Liver (tissue), 9 donors: ENCODE data around the gene CCDC50. TPM values are rescaled to one million over a fixed set of nuclear protein-coding genes. Genes with fewer than 3 reads are reported as not detected.

Source experiments
- DNase-seq: peaks from one replicate; pipeline ENCODE4 v3.0.0-alpha.2; 2017; ENCODE audit warnings: low spot score
- H3K27ac ChIP-seq, 2 donors: one replicate each; pipeline ENCODE4 v1.7.0; 2013; ENCODE audit warnings: inconsistent platforms in 2 of 2, low read length in 2 of 2, control low read depth in 1 of 2, low read depth in 1 of 2, mild to moderate bottlenecking in 1 of 2
- H3K27me3 ChIP-seq, 4 donors: one replicate each; pipeline versions ENCODE4 v1.6.1 to v1.7.0; 2013; ENCODE audit warnings: low read length in 3 of 4, inconsistent platforms in 1 of 4, mild to moderate bottlenecking in 1 of 4, moderate library complexity in 1 of 4; ENCODE audit not compliant: control insufficient read depth in 4 of 4, insufficient read depth in 4 of 4
- H3K36me3 ChIP-seq, 4 donors: one replicate each; pipeline versions ENCODE4 v1.6.1 to v1.7.0; 2013; ENCODE audit warnings: low read length in 3 of 4, mild to moderate bottlenecking in 3 of 4, low read depth in 1 of 4, moderate library complexity in 1 of 4; ENCODE audit not compliant: control insufficient read depth in 4 of 4, insufficient read depth in 3 of 4
- H3K4me1 ChIP-seq, 4 donors: one replicate each; pipeline versions ENCODE4 v1.6.1 to v1.7.0; 2013; ENCODE audit warnings: low read length in 3 of 4, mild to moderate bottlenecking in 3 of 4, moderate library complexity in 1 of 4; ENCODE audit not compliant: control insufficient read depth in 4 of 4, insufficient read depth in 4 of 4
- H3K4me3 ChIP-seq, 3 donors: one replicate each; pipeline versions ENCODE4 v1.6.1 to v1.7.0; 2013; ENCODE audit warnings: low read length in 3 of 3, control low read depth in 1 of 3, low read depth in 1 of 3, mild to moderate bottlenecking in 1 of 3
- H3K9ac ChIP-seq, 2 donors: one replicate each; pipeline ENCODE4 v1.7.0; 2013; ENCODE audit warnings: low read length in 2 of 2, mild to moderate bottlenecking in 2 of 2, moderate library complexity in 2 of 2, control low read depth in 1 of 2, low read depth in 1 of 2
- H3K9me3 ChIP-seq, 4 donors: one replicate each; pipeline versions ENCODE4 v1.6.1 to v1.7.0; 2013; ENCODE audit warnings: low read length in 3 of 4; ENCODE audit not compliant: control insufficient read depth in 4 of 4
- ATF3 ChIP-seq: IDR thresholded peaks from 2 replicates; pipeline ENCODE4 v1.6.1; 2016; ENCODE audit warnings: antibody characterized with exemption
- CTCF ChIP-seq: fragments of 150-350 bp; IDR thresholded peaks from 2 replicates; pipeline ENCODE4 v1.5.1; 2017; ENCODE audit warnings: improper control_type of control experiment, low read depth, low read length; ENCODE audit not compliant: missing input control
- EGR1 ChIP-seq, 2 donors: IDR thresholded peaks; 2 replicates each; pipeline ENCODE4 v1.6.1; 2016 to 2018; ENCODE audit warnings: antibody characterized with exemption in 2 of 2, low read depth in 2 of 2
- FOXA1 ChIP-seq: IDR thresholded peaks from 2 replicates; pipeline ENCODE4 v1.6.1; 2016; ENCODE audit warnings: antibody characterized with exemption
- FOXA2 ChIP-seq: IDR thresholded peaks from 2 replicates; pipeline ENCODE4 v1.6.1; 2016; ENCODE audit warnings: antibody characterized with exemption
- GABPA ChIP-seq, 2 donors: IDR thresholded peaks in 1 of 2; conservative IDR thresholded peaks in 1 of 2; 2 replicates each; pipeline ENCODE4 v1.6.1; 2016; ENCODE audit warnings: antibody characterized with exemption in 2 of 2, mild to moderate bottlenecking in 1 of 2, moderate library complexity in 1 of 2
- HNF4A ChIP-seq, 2 donors: conservative IDR thresholded peaks; 2 replicates each; pipeline ENCODE4 v1.6.1; 2016; ENCODE audit warnings: antibody characterized with exemption in 2 of 2, mild to moderate bottlenecking in 2 of 2
- HNF4G ChIP-seq: IDR thresholded peaks from 2 replicates; pipeline ENCODE4 v1.6.1; 2016; ENCODE audit warnings: antibody characterized with exemption
- JUND ChIP-seq, 2 donors: IDR thresholded peaks; 2 replicates each; pipeline ENCODE4 v1.6.1; 2016; ENCODE audit warnings: antibody characterized with exemption in 2 of 2
- MAX ChIP-seq: IDR thresholded peaks from 2 replicates; pipeline ENCODE4 v1.6.1; 2016; ENCODE audit warnings: antibody characterized with exemption
- NR2F2 ChIP-seq: IDR thresholded peaks from 2 replicates; pipeline ENCODE4 v1.6.1; 2016; ENCODE audit warnings: antibody characterized with exemption
- RAD21 ChIP-seq, 2 donors: IDR thresholded peaks; 2 replicates each; pipeline ENCODE4 v1.6.1; 2016; ENCODE audit warnings: antibody characterized with exemption in 2 of 2, mild to moderate bottlenecking in 2 of 2
- RXRA ChIP-seq, 2 donors: IDR thresholded peaks; 2 replicates each; pipeline ENCODE4 v1.6.1; 2017 to 2018; ENCODE audit warnings: antibody characterized with exemption in 2 of 2, mild to moderate bottlenecking in 1 of 2
- SP1 ChIP-seq: IDR thresholded peaks from 2 replicates; pipeline ENCODE4 v1.6.1; 2018; ENCODE audit warnings: antibody characterized with exemption, mild to moderate bottlenecking
- TAF1 ChIP-seq: conservative IDR thresholded peaks from 2 replicates; pipeline ENCODE4 v1.6.1; 2016; ENCODE audit warnings: antibody characterized with exemption, mild to moderate bottlenecking
- YY1 ChIP-seq: IDR thresholded peaks from 2 replicates; pipeline ENCODE4 v1.6.1; 2016; ENCODE audit warnings: antibody characterized with exemption, mild to moderate bottlenecking
- ZBTB33 ChIP-seq: IDR thresholded peaks from 2 replicates; pipeline ENCODE4 v1.6.1; 2016; ENCODE audit warnings: antibody characterized with exemption
- WGBS: extraction: QIAGEN DNeasy Blood & Tissue Kit; methylation state at CpG from one replicate; pipeline ENCODE4 v1.1.7; 2013; 5-methylcytosine and 5-hydroxymethylcytosine counted together
- polyA plus RNA-seq, 2 donors: library from polyadenylated mRNA; stranded (reverse) in 1 of 2; unstranded in 1 of 2; fragments of 200-250 nt in 1 of 2; fragments of >200 nt in 1 of 2; fragmentation: Nextera tagmentation in 1 of 2; extraction: Ambion mirVana in 1 of 2; gene quantifications; one replicate each; pipeline versions ENCODE4 v1.2.1 to v1.2.3, GENCODE V29; 2013 to 2015
- total RNA-seq, 2 donors: library from RNA; depleted of rRNA; stranded (reverse); fragments of >200 nt; gene quantifications; one replicate each; pipeline ENCODE4 v1.2.3, GENCODE V29; 2014
- TF ChIP-seq, protein P1 (sequence below): IDR thresholded peaks from 2 replicates; pipeline ENCODE4 v1.6.1; 2016; ENCODE audit warnings: antibody characterized with exemption, mild to moderate bottlenecking
- donor health status: healthy.
- donor health status: healthy.
- donor health status: healthy.
- donor health status: healthy.
- donor health status: healthy.

CCDC50 gene
- total and polyA plus RNA-seq, 4 donors: 15.4 to 69.0 (median 33.6) TPM

DNA sequence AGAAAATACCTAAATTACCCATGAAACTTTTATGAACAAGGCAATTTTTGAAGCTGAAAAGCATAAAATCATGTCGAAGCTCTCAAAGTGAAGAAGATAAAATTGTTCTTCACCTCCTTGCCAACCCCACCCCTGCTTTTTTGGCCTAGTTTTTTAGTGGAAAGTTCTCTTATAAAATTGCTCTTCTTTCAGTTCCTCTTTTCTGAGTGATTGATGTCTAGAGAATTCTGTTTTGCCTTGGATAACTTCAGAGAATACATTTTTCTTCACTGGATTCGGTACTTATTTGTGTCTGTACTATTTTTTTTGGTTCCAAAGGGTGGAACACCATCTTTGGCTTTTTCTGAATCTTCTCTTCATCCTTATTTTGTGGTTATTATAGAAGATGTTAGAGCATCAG is 106.8 kb downstream of the CCDC50 start:
- TF ChIP-seq NR2F2 (no peak), SP1 (no peak), TAF1 (no peak), JUND (IDR thresholded peaks at IDR 0.05) (no peak), FOXA1 (no peak), EGR1 (IDR thresholded peaks at IDR 0.05; ENCODE audit: low read depth in 2 of 2) (no peak), HNF4A (conservative IDR thresholded peaks at IDR 0.05) (no peak), GABPA (IDR thresholded peaks at IDR 0.05 in 1 of 2, conservative IDR thresholded peaks at IDR 0.05 in 1 of 2) (no peak), YY1 (no peak), ZBTB33 (no peak), MAX (no peak), CTCF (no peak), FOXA2 (no peak), ATF3 (no peak), RAD21 (IDR thresholded peaks at IDR 0.05) (no peak), HNF4G (no peak), RXRA (IDR thresholded peaks at IDR 0.05) (no peak)
- TF ChIP-seq, protein P1, sequence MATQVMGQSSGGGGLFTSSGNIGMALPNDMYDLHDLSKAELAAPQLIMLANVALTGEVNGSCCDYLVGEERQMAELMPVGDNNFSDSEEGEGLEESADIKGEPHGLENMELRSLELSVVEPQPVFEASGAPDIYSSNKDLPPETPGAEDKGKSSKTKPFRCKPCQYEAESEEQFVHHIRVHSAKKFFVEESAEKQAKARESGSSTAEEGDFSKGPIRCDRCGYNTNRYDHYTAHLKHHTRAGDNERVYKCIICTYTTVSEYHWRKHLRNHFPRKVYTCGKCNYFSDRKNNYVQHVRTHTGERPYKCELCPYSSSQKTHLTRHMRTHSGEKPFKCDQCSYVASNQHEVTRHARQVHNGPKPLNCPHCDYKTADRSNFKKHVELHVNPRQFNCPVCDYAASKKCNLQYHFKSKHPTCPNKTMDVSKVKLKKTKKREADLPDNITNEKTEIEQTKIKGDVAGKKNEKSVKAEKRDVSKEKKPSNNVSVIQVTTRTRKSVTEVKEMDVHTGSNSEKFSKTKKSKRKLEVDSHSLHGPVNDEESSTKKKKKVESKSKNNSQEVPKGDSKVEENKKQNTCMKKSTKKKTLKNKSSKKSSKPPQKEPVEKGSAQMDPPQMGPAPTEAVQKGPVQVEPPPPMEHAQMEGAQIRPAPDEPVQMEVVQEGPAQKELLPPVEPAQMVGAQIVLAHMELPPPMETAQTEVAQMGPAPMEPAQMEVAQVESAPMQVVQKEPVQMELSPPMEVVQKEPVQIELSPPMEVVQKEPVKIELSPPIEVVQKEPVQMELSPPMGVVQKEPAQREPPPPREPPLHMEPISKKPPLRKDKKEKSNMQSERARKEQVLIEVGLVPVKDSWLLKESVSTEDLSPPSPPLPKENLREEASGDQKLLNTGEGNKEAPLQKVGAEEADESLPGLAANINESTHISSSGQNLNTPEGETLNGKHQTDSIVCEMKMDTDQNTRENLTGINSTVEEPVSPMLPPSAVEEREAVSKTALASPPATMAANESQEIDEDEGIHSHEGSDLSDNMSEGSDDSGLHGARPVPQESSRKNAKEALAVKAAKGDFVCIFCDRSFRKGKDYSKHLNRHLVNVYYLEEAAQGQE: no peak
- Histone ChIP-seq H3K27me3 (no peaks in the 10 kb centered on the region), H3K4me3 (no peak overlapping the region), H3K36me3 (no peaks in the 10 kb centered on the region), H3K4me1 (peaks cover 2 to 9% (median 4%) of the 10 kb centered on the region in 4 donors), H3K9me3 (no peaks in the 10 kb centered on the region), H3K27ac (no peak overlapping the region), H3K9ac (no peak overlapping the region)
- 72% methylated on average over 2 of the region's 2 CpGs for WGBS
- DNase-seq: no peak
